ENCODE measurements around the gene MEG3.
"Not testable (repeated sequence)": the region's sequence is repeated elsewhere in the genome, so short reads cannot be mapped to it uniquely, and the experiment has no call there.

The MEG3 gene

GRCh38 chr14:100789460-100790417, 36.2 kb upstream of the MEG3 start:
- no peak for DNase-seq

GRCh38 chr14:100790502-100791347, 35.2 kb upstream of the MEG3 start:
- DNase-seq = no peak

GRCh38 chr14:100791348-100791735, 34.6 kb upstream of the MEG3 start:
- DNase-seq = no peak

- no peak for DNase-seq
These were observed 33.9 kb upstream of the MEG3 start for GRCh38 chr14:100791995-100792394.

GRCh38 chr14:100796946-100797345, 29.0 kb upstream of the MEG3 start:
- DNase-seq = no peak

GRCh38 chr14:100800041-100800440, 25.9 kb upstream of the MEG3 start:
- DNase-seq = no peak

GRCh38 chr14:100801433-100801832, 24.5 kb upstream of the MEG3 start:
- not testable (repeated sequence) for DNase-seq

GRCh38 chr14:100802179-100802578, 23.7 kb upstream of the MEG3 start:
- no peak for DNase-seq

GRCh38 chr14:100802766-100803165, 23.2 kb upstream of the MEG3 start:
- DNase-seq = peak; percentile 43

GRCh38 chr14:100803226-100803625, 22.7 kb upstream of the MEG3 start:
- DNase-seq = no peak

- no peak for DNase-seq
These were observed 22.2 kb upstream of the MEG3 start for GRCh38 chr14:100803676-100804075.

GRCh38 chr14:100804138-100804537, 21.8 kb upstream of the MEG3 start:
- DNase-seq = no peak

GRCh38 chr14:100804558-100805309, 21.2 kb upstream of the MEG3 start:
- DNase-seq = no peak

GRCh38 chr14:100806386-100806785, 19.5 kb upstream of the MEG3 start:
- no peak for DNase-seq

GRCh38 chr14:100807496-100807895, 18.4 kb upstream of the MEG3 start:
- no peak for DNase-seq

- DNase-seq = no peak
These were observed 17.8 kb upstream of the MEG3 start for GRCh38 chr14:100807979-100808734.

- DNase-seq = no peak
These were observed 15.5 kb upstream of the MEG3 start for GRCh38 chr14:100810435-100810834.

- DNase-seq = no peak
These were observed 15.0 kb upstream of the MEG3 start for GRCh38 chr14:100810861-100811461.

- DNase-seq = no peak
These were observed 12.6 kb upstream of the MEG3 start for GRCh38 chr14:100813291-100813690.

GRCh38 chr14:100815478-100816285, 10.2 kb upstream of the MEG3 start:
- no peak for DNase-seq
